HepG2 (cell line): Measurements from ENCODE around the gene ACCS.

ENCODE experiments used
- ATF3 ChIP-seq: sonication (generic); formaldehyde crosslinking; IDR thresholded peaks from 2 replicates; pipeline ENCODE4 v1.4.0; 2020; ENCODE audit warnings: missing genetic modification reagents
- CBFB ChIP-seq: sonication (generic); formaldehyde crosslinking; IDR thresholded peaks from 2 replicates; pipeline ENCODE4 v1.4.0; 2020; ENCODE audit warnings: missing genetic modification reagents
- EZH2 ChIP-seq: conservative IDR thresholded peaks from 2 replicates; pipeline ENCODE4 v1.6.1; 2012; ENCODE audit warnings: mild to moderate bottlenecking, low read depth, low read length, moderate library complexity
- POLR2A ChIP-seq, 2 experiments: IDR thresholded peaks; 2 replicates each; pipeline ENCODE4 v1.6.1; 2011; ENCODE audit warnings: low read depth in 2 of 2, low read length in 2 of 2, mild to moderate bottlenecking in 1 of 2, moderate library complexity in 1 of 2; ENCODE audit not compliant: insufficient read depth in 1 of 2
- TAF1 ChIP-seq: sonication (generic); formaldehyde crosslinking; IDR thresholded peaks from 2 replicates; pipeline ENCODE4 v1.4.0; 2020; ENCODE audit warnings: missing genetic modification reagents
- ZFP41 ChIP-seq: sonication (generic); formaldehyde crosslinking; IDR thresholded peaks from 2 replicates; pipeline ENCODE4 v1.4.0; 2020; ENCODE audit warnings: mild to moderate bottlenecking, missing genetic modification reagents, borderline replicate concordance
- ZFX ChIP-seq: sonication (generic); formaldehyde crosslinking; IDR thresholded peaks from 2 replicates; pipeline ENCODE4 v1.4.0; 2020; ENCODE audit warnings: mild to moderate bottlenecking, low read depth, missing genetic modification reagents, moderate library complexity
- ZNF580 ChIP-seq: IDR thresholded peaks from 2 replicates; pipeline ENCODE4 v1.6.1; 2016; ENCODE audit warnings: low read depth, borderline replicate concordance
- TF ChIP-seq, protein P1 (sequence below): conservative IDR thresholded peaks from 2 replicates; pipeline ENCODE4 v1.6.1; 2018; ENCODE audit warnings: missing genetic modification reagents

GRCh38 chr11:44083433-44083832 is 17.4 kb downstream of the ACCS start:
- TF ChIP-seq CBFB (CRISPR knock-in tag) (no peak), POLR2A (IDR thresholded peaks at IDR 0.05; ENCODE audit: insufficient read depth in 1 of 2, low read depth in 2 of 2, low read length in 2 of 2) (no peak), TAF1 (CRISPR knock-in tag) (no peak), ZNF580 (CRISPR knock-in tag) (no peak), EZH2 (no peak), ATF3 (CRISPR knock-in tag) (no peak), ZFX (CRISPR knock-in tag) (no peak), ZFP41 (no peak)
- TF ChIP-seq, protein P1, sequence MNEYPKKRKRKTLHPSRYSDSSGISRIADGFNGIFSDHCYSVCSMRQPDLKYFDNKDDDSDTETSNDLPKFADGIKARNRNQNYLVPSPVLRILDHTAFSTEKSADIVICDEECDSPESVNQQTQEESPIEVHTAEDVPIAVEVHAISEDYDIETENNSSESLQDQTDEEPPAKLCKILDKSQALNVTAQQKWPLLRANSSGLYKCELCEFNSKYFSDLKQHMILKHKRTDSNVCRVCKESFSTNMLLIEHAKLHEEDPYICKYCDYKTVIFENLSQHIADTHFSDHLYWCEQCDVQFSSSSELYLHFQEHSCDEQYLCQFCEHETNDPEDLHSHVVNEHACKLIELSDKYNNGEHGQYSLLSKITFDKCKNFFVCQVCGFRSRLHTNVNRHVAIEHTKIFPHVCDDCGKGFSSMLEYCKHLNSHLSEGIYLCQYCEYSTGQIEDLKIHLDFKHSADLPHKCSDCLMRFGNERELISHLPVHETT (CRISPR knock-in tag), result no peak
